Activated CD4-positive, alpha-beta T cell treated with anti-CD3 and anti-CD28 coated beads, Interleukin-2, amount 50 U/mL, for 4 hours (primary cell): ENCODE data around the gene ZNF10.

Experiments
- DNase-seq, 2 experiments: peaks; one replicate each; pipeline ENCODE4 v3.0.0-alpha.2; 2020

The ZNF10 gene

DNA sequence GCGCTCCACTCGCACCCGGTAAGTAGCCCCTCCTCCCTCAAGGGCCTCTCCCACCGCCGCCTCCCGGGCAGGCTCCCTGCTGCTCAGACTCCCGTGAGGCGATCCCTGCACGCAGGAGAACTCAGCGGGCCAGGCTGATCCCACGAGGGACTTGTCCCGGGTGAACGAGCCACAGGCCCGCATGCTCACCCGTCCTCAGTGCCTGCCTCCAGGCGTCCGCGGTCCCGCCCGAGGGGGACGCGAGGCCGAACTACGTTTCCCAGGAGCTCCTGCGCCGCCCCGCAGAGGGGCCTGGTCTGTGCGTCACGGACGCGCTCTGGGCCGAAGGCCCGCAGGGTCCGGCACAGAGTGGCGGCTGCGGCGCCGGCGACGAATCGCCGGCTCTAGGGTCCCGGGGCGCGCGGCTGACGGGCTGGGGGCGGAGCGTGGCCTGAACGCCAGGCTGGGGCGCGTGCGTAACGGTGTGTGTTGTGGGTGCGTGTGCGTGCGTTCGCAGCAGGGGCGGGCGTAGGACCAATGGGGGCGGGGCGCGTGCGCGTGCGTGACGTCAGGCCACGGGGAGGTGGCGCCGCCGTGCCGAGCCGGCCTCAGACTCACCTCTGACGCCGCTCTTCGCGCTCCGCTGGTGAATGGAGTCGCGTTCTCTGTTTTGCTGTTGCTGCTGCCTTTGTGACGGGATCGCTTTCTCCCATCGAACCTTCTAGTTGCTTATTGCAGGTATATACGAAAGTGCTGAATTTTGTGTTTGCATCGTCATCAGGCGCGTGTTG is at the start of gene ZNF10, which contains the start of gene ZNF891:
TSS of gene ZNF10 (plus strand) at position 590 of the 770 bp plus-strand sequence. CDS start 13,866 bp downstream, outside the sequence.
TSS of gene ZNF891 (minus strand) at position 237 of the 770 bp plus-strand sequence. CDS start 8,356 bp downstream, outside the sequence.
- DNase-seq: peak; percentile 95 to 96

DNA sequence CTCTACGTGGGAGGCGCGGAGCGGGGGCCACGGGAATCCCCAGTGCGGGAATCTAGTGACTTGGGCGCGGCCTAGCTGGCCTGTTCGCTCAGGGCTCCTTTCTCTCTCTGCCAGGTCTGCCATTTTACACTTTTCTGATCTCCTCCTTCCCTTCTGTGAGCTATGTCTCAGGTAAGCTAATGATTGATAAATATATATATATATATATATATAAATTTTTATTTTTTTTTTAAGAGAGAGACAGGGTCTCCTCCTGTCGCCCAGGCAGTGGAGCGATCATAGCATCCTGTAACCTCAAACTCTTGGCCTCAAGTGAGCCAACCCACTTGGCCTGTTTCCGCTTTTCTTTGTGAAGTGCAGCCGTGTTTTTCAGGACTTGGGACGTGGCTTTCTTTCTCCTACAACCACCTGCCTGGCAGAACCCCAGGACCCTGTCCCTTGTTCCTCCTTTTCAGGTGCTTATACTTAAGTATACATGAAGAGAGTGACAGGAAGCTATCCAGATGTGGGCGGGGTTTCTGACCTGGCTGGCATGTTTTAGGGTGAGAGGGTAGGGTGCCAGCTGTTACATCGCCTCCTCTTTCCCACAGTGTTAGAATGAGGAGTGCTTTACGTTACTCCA is 49.2 kb upstream of the ZNF10 start:
- DNase-seq: peak in 1 of 2 experiments; percentile 79

DNA sequence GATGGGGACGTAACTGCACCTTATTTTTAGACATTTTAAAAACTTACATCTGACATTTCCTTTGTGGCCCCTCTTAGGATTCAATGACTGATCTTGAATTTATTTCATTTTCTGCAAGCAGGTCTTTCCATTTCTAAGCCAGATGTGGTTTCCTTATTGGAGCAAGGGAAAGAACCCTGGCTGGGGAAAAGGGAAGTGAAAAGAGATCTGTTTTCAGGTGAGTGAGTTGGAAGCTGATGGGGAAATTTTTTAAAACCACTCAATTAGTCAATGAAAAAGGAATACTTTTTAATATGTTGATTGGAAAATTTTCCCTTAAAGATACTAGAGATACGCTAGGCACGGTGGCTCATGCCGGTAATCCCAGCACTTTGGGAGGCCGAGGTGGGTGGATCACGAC is 47.1 kb upstream of the ZNF10 start:
- DNase-seq: no peak

DNA sequence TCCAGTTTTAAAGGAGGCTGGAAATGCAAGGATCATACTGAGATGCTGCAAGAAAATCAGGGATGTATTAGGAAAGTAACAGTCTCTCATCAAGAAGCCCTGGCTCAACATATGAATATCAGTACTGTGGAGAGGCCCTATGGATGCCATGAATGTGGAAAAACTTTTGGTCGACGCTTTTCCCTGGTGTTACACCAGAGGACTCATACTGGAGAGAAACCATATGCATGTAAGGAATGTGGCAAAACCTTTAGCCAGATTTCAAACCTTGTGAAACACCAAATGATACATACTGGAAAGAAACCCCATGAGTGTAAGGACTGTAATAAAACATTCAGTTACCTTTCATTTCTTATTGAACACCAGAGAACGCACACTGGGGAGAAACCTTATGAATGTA is 24.8 kb upstream of the ZNF10 start:
- DNase-seq: no peak

DNA sequence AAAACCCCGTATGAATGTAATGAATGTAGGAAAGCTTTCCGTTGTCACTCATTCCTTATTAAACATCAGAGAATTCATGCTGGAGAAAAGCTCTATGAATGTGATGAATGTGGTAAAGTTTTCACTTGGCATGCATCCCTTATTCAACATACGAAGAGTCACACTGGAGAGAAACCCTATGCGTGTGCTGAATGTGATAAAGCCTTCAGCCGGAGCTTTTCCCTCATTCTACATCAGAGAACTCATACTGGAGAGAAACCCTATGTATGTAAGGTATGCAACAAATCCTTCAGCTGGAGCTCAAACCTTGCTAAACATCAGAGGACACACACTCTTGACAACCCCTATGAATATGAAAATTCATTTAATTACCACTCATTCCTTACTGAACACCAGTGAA is 24.2 kb upstream of the ZNF10 start:
- no peak for DNase-seq

DNA sequence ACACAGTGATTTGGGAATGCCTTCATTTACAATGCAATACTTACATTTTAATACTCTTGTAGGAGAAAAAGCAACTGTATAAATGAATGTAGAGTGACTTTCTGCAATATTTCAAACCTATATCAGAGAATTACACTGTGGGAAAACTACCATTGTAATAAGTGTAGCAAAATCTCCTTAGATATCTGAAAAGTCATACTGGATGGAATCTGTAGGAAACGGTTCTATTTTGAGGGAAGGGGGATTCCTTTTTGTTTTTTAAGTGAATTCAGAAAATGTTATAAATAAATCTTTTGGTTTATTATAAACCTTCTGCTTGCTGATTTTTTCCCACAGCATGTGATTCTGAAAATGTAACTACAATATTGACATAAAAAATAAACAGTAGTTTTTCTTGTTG is 23.3 kb upstream of the ZNF10 start:
- no peak for DNase-seq

DNA sequence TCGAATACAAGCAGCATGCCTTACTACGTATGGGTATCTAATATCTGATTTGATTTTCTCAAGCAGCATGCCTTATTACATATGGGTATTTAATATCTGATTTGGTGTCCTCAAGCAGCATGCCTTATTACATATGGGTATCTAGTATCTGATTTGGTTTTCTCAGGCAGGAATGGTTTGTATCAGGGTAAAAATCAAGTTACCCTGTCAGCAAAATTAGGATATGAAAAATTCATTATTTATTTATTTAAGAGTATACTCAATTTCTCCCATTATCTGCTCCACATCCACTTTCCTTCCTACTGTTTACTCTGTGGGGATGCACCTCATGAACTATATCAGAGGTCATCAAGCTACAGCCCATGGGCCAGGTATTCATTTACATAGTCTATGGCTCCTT is 22.3 kb upstream of the ZNF10 start:
- DNase-seq: no peak

DNA sequence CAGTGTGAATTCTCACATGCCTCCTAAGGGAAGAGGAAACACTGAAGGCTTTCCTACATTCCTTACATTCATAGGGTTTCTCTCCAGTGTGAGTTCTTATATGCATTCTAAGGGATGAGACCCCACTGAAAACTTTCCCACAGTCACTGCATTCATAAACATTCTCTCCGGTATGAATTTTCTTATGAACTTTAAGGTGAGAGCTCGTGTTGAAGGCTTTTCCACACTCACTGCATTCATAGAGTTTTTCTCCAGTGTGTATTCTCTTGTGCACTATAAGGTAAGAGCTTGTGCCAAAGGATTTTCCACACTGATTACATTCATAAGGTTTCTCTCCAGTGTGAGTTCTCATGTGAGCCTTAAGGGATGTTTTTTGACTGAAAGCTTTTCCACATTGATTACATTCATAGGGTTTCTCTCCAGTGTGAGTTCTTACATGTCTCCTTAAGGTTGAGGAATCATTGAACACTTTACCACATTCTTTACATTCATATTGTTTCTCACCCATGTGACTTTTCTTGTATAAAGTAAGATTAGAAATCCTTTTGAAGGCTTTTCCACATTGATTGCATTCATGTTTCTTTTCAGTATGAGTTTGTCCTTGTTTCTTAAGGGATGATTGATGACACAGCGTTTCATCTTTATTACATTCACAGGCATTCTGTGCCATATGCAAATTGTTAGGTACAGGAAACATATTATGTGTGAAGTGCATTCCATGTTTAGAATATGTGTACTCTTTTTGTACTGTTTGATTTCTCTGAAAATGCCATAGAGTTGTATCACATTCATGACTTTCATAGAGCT is 9.8 kb upstream of the ZNF10 start:
- DNase-seq: no peak

DNA sequence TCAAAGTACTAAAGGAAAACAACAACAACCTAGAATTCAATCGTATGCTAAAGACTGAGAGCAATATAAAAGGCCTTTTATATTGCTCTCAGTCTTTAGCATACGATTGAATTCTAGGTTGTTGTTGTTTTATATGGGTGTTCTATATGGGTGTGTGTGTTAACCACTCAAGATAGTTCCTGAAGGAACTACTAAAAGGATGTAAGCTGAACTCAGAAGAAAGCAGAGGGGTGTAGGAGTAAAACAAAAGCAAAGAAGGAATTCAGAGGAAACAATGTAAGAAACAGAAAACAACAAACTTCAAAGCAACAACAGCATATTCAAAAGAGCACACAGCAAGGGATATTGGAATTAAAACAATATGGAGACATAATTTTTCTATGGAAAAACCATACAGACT is 5.8 kb upstream of the ZNF10 start:
- DNase-seq: no peak

DNA sequence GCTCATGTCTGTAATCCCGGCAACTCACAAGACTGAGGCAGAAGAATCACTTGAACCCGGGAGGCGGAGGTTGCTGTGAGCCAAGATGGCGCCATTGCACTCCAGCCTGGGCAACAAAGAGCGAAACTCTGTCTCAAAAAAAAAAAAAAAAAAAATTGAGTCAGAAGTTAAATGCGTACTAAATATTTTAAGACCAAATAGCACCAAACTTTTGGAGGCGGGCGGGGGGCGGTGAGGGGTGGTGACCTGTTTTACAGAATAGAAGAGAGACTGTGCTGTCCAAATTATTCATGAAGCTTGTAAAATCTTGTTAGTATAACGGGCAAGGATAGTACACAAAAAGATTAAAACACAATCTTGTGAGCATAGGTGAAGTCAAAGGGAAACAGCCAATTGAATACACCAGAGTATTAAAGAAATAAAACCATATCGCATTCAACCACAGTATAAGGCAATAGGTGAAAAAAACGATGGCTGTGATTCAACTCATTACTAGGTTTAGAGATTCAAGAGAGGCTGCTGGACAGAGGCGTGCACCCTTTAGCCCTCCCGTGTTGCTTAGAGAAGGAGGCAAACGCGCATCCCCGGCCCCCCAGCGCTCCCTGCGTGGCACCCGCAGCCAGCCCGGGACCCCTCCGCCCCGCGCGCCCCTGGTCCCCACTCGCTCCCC is 924 bp upstream of the ZNF10 start:
- peak in 1 of 2 experiments; percentile 1 for DNase-seq

DNA sequence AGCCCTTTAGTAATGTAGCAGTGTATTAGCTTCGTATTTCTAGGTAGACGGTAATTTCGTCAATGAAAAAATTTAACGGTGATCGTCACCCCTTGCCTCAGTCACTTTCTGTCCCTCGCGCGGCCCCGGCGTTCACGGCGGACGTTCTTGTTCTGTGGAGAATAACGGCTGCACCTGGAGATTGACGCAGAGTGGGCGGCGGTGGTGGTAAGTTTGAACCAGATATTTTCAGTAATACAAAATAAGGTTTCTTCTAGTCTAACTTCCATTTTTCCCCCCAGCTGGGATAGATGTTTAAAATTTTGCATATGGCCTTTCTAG is 341 bp downstream of the ZNF10 start:
- peak in 1 of 2 experiments; percentile 36 for DNase-seq

DNA sequence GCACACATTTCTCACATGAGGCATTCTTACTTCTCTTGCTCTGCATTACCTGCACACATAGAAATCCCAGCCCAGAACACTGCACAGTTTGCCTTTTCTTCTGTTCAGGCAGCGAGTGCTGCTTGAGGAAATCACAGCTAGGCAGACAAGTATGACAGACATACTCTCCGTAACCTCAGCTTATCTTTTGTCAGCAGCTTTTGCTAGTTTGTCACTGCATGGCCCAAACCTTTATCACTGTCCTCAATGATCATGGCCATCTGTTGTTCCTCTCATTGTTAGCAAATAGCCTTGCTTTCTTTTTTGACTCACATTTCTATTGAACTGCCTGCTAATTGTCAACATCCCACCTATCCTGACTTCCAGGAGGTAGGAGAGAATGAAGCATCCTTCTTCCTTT is 5.3 kb downstream of the ZNF10 start:
- DNase-seq: no peak

DNA sequence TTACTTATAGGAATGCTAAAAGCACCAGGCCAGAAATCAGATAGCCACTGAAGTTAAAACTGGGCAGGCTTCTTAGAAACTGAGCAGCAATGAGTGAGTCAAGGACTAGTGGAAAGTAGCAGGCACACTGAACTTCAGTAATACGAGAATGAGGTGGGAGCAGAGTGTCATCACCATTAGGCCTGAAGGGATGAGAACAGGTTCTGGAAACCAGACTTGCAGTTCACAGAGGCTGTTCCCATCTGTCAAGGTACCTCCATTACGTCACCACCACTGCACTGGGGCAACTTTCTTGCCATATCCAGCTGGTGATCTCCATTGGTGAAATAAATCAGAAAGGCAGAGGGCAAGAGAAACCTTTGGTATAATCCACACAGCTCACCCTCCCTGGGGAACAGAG is 15.6 kb downstream of the ZNF10 start:
- no peak for DNase-seq

DNA sequence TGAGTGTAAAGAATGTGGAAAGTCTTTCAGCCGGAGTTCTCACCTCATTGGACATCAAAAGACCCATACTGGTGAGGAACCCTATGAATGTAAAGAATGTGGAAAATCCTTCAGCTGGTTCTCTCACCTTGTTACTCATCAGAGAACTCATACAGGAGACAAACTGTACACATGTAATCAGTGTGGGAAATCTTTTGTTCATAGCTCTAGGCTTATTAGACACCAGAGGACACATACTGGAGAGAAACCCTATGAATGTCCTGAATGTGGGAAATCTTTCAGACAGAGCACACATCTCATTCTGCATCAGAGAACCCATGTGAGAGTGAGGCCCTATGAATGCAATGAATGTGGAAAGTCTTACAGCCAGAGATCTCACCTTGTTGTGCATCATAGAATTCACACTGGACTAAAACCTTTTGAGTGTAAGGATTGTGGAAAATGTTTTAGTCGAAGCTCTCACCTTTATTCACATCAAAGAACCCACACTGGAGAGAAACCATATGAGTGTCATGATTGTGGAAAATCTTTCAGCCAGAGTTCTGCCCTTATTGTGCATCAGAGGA is 25.8 kb downstream of the ZNF10 start:
- DNase-seq: no peak

DNA sequence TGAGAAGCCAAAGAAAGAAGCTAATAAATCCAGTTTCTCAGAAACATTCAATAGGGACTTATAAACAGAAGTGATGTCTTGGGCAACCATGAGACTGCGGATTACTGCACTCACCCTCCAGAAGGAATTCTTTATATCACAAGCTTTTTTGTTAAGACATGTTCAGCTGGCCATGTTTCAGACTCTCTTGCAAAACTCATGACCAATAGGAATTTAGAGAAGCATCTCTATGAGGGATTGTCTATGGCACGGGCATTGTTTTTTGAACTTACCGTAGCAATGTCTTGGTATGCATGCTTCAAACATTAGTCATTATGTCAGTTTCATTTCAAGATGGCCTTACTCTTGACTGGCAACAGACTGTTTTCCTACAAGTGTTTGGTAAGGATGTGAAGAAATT is 35.3 kb downstream of the ZNF10 start:
- DNase-seq: no peak

DNA sequence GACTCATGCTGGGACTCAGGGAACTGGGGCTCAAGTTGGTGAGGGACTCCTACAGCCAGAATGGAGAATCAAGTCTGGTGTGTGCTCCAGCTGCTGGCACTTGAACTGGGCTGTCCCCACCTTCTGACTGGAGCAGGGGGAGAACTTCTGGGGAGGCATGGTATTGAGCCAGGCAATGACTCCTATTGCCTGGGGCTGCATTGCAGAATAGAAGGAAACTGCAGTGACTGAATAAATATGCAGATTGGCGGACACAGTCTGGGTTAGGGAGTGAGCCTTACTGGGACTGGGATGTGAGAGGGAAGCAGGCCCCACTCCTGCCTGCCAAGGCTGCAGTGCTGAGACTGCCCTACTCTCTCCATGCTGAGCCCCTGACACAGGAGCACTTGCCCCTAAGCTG is 42.1 kb downstream of the ZNF10 start:
- no peak for DNase-seq

DNA sequence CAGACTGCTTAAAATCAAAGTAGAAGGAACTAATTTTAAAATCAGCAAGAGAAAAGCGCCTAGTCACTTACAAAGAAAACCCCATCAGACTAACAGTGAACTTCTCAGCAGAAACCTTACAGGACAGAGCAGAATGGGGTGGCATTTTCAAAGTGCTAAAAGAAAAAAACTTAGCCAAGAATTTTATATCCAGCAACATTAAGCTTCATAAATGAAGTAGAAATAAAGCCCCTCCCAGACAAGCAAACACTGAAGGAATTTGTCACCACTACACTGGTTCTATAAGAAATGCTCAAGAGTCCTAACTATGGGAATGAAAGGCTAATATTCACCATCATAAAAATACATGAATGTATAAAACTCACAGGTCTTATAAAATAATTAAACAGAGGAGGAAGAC is 44.5 kb downstream of the ZNF10 start:
- DNase-seq: no peak

DNA sequence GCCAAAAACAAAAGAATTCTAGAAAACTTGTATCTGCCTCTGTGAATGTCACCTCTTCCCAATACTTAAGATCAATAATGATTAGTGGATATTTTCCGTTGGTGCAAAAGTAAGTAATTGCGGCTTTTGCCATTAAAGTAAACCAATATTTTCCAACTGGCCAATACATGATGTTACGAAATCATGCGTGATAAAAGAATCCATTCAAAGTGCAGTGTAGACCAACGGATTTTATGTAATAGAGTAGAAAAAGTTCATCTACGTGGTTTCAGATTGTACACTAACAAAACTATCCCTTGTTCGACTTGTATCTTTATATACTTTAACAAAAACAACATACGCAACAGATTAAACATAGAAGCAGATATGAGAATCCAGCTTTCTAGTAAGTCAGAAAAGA is 50.2 kb downstream of the ZNF10 start:
- DNase-seq: no peak

DNA sequence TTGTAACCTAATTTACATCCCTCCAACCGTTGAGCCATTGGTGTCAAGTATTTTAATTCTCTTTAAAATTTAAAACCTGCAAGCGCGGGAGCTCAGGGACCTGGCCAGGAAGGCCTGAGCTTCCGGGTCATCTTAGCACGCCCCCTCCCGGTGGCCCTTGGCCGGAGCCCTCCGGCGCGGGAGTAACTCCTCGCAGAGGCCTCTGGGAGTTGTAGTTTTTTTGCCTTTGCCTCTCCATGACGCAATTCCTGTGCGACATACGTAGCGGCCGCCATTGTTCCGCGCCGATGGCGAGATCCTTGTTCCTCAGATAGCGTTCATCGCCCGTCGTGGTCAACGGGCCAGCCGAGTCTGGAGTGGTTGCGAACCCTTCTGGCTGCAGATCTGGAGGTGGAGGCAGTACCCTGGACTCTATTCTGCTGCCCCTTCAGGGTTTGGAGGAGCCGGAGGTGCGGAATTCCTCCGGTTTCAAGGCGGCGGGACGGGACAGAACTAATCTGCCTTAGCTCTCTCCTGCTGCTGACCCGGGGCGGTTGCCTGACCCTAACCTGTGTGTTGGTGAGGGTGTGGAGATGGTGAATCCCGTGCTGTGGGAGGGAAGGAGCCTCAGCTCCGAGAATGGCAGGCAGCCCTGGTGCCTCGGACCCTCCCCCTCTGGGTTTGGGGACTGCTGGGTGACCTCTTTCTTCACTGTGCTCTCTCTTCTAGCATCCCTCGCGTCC is 51.0 kb downstream of the ZNF10 start, which contains the start of gene ZNF268:
TSS of gene ZNF268 (plus strand) at position 258 of the 722 bp plus-strand sequence. CDS start 503 bp downstream, outside the sequence.
- DNase-seq: peak; percentile 80 to 82

DNA sequence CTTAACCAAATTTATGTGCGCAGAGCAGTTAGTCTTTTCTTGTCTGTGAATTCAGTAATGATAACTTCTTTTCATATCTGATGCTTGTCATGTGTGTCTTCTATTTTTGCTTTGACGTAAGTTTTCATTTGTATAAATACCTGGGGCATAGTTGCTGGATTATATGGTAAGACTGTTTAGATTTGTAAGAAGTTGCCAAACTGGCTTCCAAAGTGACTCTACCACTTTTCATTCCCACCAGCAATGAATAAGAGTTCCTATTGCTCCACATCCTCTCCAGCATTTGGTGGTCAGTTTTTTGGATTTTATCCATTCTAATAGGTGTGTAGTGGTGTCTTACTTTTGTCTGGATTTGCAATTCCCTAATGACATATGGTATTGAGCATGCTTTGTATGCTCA is 59.7 kb downstream of the ZNF10 start:
- DNase-seq: no peak

DNA sequence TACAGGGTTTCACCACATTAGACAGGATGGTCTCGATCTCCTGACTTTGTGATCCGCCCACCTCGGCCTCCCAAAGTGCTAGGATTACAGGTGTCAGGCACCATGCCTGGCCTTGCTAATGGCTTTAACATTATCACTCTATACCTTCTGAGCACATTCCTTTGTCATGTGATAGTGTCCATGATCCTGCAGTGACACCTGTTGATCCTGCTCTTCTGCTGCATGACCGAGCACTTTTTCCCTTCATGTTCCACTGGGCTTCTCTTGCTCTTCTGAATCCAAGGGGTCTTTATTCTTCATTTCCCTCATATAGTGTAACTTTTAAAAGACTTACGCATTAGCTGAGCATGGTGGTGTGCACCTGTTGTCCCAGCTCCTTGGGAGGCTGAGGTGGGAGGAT is 62.4 kb downstream of the ZNF10 start:
- no peak for DNase-seq

DNA sequence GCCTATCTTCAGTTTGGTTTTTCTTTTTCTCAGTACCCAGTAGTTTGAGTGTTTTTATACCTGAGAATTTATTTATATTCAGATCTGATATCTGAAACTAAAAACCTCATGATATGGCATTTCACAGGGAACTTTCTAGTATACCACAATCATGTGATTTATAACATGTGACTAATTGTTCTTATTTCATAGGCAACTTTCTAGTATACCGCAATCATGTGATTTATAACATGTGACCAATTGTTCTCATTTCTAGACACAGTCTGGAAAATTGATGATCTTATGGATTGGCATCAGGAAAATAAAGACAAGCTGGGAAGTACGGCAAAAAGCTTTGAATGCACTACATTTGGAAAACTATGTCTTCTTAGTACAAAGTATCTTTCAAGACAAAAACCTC is 71.5 kb downstream of the ZNF10 start:
- no peak for DNase-seq
